Placental pericyte (primary cell): Measurements from ENCODE around the gene LMAN2. TPM values are rescaled to one million over a fixed set of nuclear protein-coding genes. Genes with fewer than 3 reads are reported as not detected.

Experiments
- total RNA-seq: library from RNA; depleted of rRNA; stranded (reverse); fragments of >200 nt; gene quantifications from 2 replicates; pipeline ENCODE4 v1.2.3, GENCODE V29; 2012

Gene LMAN2, protein sequence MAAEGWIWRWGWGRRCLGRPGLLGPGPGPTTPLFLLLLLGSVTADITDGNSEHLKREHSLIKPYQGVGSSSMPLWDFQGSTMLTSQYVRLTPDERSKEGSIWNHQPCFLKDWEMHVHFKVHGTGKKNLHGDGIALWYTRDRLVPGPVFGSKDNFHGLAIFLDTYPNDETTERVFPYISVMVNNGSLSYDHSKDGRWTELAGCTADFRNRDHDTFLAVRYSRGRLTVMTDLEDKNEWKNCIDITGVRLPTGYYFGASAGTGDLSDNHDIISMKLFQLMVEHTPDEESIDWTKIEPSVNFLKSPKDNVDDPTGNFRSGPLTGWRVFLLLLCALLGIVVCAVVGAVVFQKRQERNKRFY
- 242 and 674 TPM in 2 replicates for total RNA-seq

GRCh38 chr5:177351392-177352329 is at the start of gene LMAN2:
Gene LMAN2, minus strand, starts transcription at chr5:177351668. Its CDS starts 21 bp downstream, at chr5:177351647.

DNA sequence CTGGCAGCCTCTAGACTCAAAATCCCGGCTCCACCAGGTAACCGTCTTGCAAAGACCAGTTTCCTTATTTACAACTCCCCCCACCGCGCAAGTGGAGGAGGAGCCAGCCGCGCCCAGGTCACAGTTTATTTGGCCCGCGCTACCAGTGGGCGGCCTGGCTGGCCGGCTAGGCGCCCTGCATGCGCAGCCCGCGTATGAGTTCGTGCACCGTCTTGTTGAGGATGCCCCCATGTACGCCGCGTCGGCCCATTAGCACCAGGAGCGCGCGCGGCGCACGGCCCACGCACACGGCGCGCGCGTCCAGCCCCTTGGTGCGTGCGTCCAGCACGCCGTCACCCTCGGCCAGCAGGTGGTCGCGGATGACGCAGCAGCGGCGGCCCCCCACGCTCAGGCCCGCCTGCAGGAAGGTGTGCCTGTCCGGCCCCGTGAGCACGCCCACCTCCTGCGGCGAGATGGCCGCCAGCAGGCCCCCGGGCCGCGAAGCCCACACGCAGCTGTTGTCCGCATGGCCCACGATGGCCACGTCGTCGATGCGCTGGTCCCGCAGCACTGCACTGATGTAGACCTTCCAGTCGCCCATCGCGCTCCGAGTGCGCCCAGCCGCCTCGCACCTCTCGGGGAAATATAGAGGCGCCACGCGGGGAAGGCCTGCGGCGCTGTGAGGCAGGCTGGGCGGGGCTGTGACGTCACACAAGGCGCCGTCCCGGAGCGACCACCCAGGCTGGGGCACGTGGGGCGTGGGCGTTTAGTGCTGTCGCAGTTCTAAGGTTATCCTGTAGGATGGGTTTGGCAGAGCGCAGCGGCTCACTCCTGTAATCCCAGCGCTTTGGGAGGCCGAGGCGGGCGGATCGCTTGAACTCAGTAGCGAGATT is 48.8 kb upstream of the LMAN2 start, which contains the start of gene PFN3:
Gene PFN3 (minus strand): TSS at position 665 of the 872 bp plus-strand sequence. CDS start 85 bp downstream, at position 580.

DNA sequence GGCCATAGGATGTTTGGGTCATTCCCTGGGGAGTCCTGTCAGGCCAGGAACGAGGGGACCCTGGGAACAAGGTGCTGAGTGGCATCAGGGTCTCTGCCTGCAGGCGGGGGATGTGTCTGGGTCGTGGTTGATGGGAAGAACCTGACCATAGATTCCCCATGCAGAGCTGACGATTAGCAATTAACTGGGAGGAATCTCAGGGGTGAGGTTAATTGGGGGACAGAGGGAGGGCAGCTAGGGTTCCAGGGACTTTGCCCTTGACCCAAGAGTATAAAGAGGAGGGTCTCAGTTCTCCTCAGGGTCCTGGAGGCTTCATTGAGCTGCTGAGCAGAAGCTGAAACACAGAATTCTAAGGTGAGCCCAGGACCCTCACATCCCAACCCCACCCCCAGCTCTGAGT is 32.7 kb upstream of the LMAN2 start, which contains the start of gene SLC34A1:
Gene SLC34A1 (plus strand): TSS at position 301 of the 400 bp plus-strand sequence. CDS start 1,308 bp downstream, outside the sequence.

DNA sequence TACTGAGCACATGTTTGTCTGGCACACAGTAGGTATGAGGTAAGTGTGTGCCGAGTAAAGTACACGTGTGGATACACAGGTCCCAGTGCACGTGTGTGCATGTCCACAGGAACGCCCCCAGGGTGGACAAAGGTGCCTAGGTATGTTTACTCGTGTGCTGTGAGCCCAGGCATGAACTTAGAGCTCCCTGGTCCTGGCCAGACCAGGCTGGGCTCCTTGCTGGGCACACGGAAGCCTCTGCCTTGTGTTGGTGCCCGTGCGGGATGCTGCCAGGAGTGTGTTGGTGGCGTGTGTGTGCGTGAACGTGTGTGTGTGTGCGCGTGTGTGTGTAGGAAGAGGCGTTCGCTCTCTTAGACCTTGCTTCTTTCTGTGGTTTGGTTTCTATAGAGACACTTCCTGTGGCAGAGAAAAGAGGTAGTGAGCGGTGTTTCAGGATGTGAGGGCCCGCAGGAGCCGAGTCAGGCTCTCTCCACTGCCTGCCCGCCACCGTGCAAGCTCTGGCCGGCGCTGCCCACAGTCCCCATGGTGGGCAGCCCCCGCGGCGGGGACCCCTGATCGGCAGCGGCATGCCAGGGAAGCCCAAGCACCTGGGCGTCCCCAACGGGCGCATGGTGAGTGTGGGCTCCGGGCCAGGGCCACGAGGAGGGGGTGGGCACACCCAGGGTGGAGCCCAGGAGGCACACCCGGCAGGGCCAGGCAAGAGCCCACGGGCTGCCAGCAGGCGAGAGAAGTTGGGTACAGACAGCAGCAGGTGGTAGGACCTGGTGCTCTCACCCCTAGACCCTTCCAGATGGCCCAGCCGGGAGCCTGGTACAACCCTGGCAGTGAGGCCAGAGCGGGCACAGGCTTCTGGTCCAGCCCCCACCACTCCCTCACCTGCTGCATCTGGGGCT is 6.2 kb upstream of the LMAN2 start, which contains the start of gene RGS14:
Gene RGS14 (plus strand): TSS at position 466 of the 893 bp plus-strand sequence. CDS start 101 bp downstream, at position 567.

DNA sequence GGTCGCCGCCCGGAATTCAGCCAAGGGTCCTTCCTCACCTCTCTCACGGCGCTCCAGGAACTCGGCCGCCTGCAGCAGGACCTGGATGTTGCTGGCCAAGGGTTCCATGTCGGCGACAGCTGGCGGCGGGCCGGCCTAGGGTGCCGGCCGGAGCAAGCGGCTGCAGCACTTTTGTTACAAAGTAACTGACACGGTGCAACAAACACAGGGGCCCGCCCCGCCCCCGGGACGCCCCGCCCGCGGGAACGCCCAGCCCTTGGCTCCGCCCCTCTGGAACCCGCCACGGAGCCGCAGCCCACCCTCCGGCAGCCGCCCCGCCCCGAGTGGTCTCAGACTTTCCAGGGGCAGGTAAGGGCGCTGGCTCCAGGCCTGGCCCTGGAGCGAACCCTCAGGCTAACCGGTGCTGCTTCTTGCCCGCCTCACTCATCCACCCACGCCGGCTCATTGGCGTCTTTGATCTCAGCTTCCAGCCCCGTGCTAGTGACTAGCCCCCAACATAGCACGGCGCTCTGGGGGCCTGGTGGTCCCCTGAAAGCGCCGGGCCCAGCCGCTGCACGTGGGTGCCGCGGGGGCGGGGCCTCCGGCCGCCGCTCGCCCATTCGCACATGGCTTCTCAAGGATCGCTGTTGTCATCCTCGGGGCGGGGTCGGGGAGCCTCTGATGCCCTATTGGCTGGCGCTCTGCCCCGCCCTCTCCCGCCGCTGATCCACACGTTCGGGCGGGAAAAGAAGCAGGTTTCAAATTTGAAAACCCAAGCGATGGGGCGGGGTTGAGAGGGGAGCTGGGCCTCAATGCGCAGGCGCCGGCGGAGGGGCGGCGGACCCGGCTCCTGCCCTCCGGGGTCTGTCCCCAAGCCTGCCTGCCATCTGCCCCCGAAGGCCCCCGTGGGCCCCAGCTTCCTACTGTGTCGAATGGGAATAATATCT is 39.5 kb downstream of the LMAN2 start, which contains the start of gene MXD3:
Gene MXD3 (minus strand): TSS at position 176 of the 926 bp plus-strand sequence. CDS start 68 bp downstream, at position 108.

GRCh38 chr5:177303121-177303924 is 48.1 kb downstream of the LMAN2 start, which contains the start of the genes PRELID1 and RAB24:
Gene PRELID1, plus strand, starts transcription at chr5:177303799. Its CDS starts 187 bp downstream, at chr5:177303986.
Gene RAB24, minus strand, starts transcription at chr5:177303719. Its CDS starts 431 bp downstream, at chr5:177303288.

Other genes starting within 250 kb of the LMAN2 start
- gene NSD1, start 217.9 kb downstream of the LMAN2 start, total RNA-seq, result 37.6 and 59.6 TPM in 2 replicates
- 10.7 and 35.5 TPM in 2 replicates for gene RAB24, start 47.9 kb downstream of the LMAN2 start, total RNA-seq
- gene PRELID1, start 47.9 kb downstream of the LMAN2 start, total RNA-seq, result 99.4 and 145 TPM in 2 replicates
- gene MXD3, start 39.8 kb downstream of the LMAN2 start, total RNA-seq, result 1.8 and 10.6 TPM in 2 replicates
- gene RGS14, start 6.3 kb upstream of the LMAN2 start, total RNA-seq, result 4.7 and 6.6 TPM in 2 replicates
- gene SLC34A1, start 32.8 kb upstream of the LMAN2 start, total RNA-seq, result not detected in 2 replicates
- not detected in 2 replicates for gene PFN3, start 49.0 kb upstream of the LMAN2 start, total RNA-seq
- 0.22 and 0.57 TPM in 2 replicates for gene F12, start 57.9 kb upstream of the LMAN2 start, total RNA-seq
- gene GRK6, start 75.0 kb upstream of the LMAN2 start, total RNA-seq, result 35.9 and 47.4 TPM in 2 replicates
- gene PRR7, start 95.1 kb upstream of the LMAN2 start, total RNA-seq, result 3.7 and 8.6 TPM in 2 replicates
- 125 and 151 TPM in 2 replicates for gene DBN1, start 122.0 kb upstream of the LMAN2 start, total RNA-seq
- 153 and 326 TPM in 2 replicates for gene PDLIM7, start 145.9 kb upstream of the LMAN2 start, total RNA-seq
- 2.2 and 4.2 TPM in 2 replicates for gene DOK3, start 158.2 kb upstream of the LMAN2 start, total RNA-seq
- gene DDX41, start 165.3 kb upstream of the LMAN2 start, total RNA-seq, result 80.2 and 88.6 TPM in 2 replicates
- gene FAM193B, start 202.9 kb upstream of the LMAN2 start, total RNA-seq, result 27.6 and 27.9 TPM in 2 replicates
- gene TMED9, start 240.5 kb upstream of the LMAN2 start, total RNA-seq, result 164 and 297 TPM in 2 replicates
- 43.1 and 43.5 TPM in 2 replicates for gene B4GALT7, start 248.5 kb upstream of the LMAN2 start, total RNA-seq